NCI-H446 treated with DMSO at 0.1 percent for 48 hours (cell line): ENCODE measurements around the gene SP5.
"Not testable (repeated sequence)": the region's sequence is repeated elsewhere in the genome, so short reads cannot be mapped to it uniquely, and the experiment has no call there.

Source experiments
- DNase-seq: peaks from one replicate; lab custom pipeline; 2025; lab: John Stamatoyannopoulos, UW

SP5 gene

DNA sequence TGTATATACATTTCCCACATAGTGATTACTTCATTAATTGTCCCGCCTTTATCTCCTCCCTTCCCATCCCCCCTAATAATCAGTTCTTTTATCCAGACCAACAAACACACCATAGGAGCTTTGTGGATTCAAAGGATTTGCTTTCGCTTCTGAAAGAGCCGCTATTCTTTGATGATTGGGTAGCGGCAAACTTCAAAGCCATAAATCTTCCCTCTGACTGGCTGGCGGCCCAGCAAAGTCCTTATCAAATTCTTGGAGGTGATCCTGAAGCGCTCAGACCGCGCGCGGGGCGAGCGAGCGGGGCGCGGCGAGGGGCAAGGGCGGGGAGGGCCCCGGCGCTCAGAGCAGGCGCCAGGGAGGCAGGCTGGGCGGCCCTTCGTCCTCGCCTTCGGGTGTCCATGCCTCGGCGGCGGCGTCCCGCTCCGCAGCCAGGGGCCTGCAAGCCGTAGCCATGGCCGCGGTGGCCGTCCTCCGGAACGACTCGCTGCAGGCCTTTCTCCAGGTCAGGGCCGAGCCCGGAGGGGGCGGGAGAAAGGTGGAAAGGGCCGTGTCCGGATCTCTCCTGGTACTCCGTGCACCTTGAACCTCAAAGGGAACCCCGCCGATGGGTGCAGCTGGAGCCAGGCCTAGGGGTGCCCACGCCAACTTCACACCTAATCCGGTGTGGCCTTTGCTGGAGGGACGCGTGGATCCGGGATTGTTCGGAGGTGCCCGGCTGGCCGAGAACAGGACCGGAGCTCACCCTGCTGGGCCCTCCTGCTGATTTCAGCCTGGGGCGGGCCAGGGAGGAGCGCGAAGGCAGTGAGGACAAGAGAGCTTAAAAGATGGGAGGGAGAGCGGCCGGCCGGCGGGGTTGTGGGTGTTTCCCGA, at the start of gene SP5:
Gene SP5 (plus strand): TSS at position 276 of the 870 bp plus-strand sequence. CDS start 176 bp downstream, at position 452.
- DNase-seq, result no peak

DNA sequence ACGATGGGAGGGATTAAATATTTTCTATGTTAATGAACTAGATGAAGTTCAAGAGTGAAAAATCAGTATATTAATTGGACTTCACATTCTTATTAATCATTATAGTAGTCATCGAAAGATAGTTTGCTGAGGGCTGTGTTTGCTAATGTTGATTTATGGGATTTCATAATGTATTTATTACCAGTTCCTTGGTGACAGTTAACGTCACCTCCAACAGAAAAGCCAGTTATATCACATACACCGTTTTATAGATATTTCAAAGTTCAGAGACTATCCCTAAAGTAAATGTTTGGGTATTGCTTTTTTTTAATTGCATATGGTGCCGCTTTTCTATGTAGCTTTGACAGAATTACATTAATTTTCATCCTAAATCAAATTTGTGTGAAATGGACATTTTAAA, 49.4 kb upstream of the SP5 start:
- no peak for DNase-seq

DNA sequence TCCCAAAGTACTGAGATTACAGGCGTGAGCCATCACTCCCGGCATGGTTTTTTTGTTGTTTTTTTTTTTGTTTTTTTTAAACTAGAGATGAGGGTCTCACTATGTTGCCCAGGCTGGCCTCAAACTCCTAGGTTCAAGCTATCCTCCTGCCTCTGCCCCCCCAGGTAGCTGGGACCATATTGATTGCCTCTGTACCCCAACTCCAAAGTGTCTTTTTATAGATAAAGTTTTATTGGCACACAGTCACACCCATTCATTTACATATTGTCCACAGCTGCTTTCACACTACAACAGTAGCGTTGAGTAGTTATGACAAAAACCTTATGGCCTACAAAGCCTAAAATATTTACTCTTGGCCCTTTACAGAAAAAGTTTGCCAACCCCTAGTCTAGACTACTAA, 45.2 kb upstream of the SP5 start:
- no peak for DNase-seq

DNA sequence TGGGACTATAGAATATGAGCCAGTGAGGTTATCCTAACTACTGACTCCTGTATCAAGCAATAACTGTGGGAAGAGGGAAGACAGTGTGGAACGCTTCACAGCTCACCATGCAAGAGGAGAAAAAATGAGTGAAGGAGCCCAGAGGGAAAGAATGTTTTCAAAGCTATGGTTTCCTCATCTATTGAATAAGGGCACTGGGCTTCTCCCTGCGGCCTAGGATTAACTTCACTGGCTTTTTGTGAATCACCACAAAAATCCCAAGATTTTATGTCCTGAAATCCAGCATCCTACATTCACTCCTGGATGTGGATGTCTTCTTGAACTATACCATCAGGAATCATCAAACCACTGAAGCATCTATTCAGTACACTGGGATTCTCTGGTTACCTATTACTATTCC, 44.5 kb upstream of the SP5 start:
- DNase-seq, result no peak

DNA sequence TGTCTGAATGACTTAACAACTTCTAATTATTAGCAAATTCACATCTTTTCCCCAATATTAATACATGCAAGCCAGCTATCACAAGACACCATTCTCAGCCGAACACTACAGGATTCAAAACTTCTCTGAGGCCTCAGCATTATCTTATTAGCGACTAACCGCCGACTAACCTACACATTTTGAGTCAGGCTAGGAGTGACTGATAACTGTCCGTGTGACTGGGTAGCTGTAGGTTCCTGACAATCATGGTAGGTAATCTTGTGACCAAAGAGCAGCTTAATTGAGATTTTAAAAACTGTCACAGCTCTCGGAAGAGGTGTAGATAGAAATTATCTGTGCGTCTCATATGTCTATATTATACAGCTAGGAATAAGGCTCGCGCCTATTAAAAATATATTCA, 44.1 kb upstream of the SP5 start:
- DNase-seq, result no peak

DNA sequence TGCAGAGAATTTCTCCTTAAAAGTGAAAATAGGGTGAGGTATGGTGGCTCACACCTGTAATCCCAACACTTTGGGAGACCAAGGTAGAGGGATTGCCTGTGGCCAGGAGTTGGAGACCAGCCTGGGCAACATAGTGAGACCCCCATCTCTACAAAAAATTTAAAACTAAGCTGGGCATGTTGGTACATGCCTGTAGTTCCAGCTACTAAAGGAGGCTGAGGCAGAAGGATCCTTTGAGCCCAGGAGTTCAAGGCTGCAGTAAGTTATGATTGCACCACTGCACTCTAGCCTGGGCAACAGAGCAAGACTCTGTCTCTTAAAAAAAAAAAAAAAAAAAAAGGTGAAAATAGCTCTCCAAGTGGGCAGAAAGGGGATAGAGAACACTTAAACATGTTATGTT, 40.9 kb upstream of the SP5 start:
- DNase-seq, result not testable (repeated sequence)

DNA sequence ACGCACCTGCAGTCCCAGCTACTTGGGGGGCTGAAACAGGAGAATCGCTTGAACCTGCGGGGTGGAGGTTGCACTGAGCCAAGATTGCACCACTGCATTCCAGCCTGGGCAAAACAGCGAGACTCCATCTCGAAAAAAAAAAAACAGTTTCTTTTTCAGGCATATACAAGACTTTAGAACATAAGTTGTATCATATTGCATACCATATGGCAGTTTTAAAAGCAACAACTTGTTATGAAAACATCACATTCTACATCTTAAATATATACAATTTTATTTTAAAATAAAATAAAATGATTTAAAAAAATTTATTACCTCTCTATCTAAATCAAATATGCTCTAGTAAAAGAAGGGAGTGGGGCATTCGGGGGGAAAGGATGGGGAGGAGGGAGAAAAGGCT, 39.4 kb upstream of the SP5 start:
- DNase-seq, result no peak

DNA sequence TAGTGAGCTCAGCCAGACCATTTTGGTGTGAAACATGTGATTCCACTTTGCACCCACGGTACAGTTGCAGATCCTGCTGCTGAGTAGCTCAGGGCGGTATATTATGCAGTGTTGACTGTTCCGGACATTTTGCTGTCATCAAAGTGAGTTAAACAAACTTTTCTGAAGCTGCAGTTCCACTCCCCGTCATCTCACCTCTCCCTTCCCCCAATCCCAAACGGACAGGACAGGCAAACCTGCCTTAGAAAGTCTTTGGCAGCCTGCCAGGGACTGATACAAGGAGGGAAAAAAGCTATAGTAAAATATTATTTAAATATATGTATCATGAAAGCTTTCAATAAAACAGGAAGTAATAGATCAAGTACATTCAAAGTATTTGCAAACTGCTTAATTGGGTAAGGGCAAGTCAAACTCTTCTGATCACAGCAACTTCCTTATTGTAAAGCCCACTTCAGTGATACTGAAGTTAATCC, 35.5 kb upstream of the SP5 start:
- DNase-seq, result no peak

DNA sequence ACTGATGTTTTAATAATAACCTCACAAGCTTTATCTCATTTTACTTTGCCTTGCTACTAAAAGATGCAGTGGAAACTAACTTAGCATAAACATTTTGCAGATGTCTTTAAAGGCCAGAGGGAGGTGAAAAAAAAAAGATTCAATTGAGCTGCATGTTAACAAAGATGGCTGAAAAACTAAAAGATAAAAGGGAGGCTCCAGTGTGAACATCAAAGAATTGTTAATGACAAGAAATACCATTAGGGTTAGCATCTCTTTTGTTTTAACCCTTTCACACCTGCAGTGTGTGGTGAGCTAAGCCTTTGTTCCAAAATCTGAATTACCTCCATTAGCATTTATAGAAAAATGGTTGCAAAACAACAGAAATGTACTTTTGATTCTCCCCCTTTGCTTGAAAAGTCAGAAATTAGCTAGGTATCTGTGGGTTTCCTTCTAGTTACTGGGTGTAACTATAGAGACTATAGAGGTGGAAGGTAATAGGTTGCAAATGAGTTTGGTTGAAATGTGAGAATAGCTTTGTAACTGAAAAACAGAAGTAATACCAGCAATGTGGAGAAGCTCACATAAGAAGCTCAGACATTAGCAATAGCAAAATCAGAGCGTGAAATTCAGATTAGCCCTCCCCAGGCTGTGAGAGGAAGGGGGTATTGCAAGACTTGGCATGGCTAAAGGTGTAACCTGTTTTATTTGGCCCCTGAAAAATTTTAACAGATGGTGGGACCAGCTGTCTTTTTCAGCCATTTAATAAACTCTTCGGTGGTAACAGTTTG, 34.8 kb upstream of the SP5 start:
- DNase-seq, result peak; percentile 96

DNA sequence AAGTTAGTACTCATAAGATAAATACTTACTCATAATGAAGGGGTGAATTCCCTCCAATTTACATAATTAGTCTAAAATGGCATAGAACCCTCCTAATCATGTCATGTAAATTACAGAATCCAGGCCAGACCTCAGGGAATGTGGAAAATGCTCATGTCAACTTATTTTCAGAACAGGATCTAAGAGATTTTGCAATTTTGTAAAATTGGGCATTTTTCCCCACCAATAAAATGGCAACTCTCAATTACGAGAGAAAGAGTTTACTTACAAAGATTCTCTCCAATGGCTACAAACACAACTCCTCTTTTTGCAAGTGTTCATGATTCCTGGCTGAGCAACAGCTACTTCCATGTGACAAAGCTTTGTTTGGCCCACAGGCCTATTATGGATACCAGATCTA, 33.8 kb upstream of the SP5 start:
- DNase-seq, result peak; percentile 59

DNA sequence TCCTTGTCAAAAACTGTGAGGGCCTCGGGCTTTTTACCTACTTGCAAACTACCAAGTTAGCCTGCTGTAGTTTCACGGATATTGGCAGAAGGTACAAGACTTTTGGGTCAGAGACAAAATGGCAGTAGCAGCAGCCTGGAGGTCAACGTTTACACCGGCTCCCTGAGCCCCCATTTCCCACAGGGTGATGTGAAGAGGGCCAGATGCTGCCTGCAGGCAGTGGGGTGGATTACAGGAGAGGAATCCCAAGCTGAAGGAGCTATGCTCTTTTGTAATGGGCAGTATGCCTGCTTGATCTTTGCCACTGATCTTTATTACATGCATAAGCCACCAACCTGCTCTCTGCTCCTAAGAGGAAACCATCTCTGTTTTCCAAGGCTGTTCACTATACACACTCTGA, 29.5 kb upstream of the SP5 start:
- no peak for DNase-seq

DNA sequence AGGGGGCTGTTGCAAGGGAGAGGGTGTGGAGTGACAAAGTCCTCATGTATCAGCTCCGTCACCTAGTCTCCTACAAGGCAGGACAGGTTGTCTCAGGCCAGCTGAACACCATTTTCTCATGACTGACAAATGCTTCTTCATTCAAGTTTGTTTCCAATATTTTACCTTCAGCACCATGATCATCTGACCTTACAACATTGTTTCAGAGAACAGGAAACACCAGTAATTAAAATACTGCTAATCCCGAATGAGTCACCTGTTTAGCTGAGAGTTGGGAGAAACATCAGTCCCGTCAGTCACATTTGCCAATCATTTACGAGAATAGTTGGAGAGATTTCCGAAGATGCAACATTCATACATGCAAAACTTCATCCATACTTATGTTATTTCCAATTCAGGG, 25.7 kb upstream of the SP5 start:
- DNase-seq, result no peak

DNA sequence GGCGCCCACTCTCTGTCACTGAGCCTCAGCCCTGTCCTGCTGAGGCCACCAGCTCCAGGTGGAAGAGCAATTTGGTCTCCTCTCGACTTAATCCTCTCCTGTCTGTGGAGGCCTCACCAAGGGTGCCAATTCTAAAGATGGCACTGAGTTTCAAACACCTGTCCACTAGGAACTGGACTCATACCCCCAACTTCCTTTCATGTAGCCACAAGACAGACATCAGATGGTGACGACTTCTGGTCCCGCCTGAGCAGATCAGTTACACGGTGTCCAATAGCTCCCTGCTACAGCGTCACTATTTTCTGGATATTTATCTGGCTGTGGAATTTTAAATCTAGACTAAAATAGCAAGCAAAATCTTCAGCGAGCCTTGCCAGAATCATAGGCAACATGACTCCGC, 24.5 kb upstream of the SP5 start:
- DNase-seq, result no peak

DNA sequence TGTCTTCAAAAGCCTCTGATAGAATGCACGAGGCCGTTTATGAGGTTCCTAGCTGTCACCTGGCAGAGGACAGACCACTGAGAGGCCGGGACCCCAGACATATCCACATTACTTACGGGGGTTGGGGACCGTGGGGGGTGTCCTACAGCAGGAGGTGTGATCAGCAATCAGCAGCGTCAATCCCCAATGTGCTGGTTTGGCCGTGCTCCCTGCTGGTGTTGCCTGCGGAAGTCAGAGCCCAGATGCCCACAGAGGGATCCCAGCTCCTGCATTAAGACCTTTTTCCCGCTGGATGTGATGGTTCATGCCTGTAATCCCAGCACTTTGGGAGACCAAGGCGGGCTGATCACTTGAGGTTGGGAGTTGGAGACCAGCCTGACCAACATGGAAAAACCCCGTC, 20.8 kb upstream of the SP5 start:
- no peak for DNase-seq

DNA sequence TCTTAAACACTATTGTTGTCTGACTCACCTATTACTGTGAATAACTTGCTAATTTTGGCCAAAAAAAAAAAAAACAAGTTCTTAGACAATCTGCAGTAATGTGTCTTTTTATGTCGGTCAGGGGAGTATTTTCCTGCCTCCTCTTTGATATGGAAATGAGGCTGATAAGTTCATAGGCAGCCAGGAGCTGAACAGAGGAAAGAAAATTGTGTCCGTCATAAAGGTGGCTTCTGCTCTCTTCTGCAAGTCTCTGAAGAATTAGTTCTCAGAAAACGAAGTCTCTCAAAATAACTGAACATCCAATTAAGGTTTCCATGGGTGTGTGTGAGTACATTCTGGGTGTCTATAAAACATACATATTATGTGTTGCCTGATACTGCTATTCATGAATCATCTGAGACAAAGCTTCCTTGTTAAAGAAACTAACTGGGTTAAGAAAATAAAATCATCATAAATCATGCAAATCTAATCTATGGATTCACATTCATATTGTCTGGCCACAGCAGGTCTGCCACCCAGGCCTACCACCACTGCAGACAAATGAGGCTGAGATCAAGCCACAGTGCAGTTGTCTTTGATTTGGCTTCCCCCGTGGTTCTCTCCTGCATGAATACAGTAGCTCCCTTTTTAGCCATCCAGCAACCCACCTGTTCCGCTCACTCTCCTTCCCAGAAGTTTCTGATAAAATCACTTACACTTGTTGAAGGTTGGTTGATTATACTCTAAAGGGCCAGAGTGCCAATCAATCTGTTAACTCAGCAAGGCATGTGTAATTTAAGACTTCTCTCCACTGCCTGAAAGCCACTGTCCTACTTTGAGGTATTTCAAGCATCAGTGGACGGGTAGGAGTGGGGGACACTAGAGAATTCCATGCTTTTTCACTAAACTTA, 19.4 kb upstream of the SP5 start:
- no peak for DNase-seq

DNA sequence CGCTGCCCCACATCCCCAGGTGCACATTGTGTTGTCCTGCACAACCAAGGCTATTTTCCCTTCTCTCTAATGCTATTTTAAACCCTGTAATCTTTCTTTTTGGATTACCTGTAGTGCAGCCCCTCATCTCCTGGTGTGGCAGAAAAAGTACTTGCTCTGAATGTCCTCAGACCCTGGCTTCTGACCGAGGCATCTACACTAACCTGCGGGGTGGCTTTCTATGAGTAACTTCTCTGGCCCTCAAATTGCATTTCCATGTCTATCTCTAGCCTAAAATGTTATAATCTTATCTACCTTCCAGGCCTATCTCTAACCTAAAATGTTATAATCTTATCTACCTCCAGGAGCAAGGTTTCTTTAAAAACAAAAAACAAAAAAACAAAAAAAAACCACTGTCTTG, 18.2 kb upstream of the SP5 start:
- DNase-seq, result no peak

DNA sequence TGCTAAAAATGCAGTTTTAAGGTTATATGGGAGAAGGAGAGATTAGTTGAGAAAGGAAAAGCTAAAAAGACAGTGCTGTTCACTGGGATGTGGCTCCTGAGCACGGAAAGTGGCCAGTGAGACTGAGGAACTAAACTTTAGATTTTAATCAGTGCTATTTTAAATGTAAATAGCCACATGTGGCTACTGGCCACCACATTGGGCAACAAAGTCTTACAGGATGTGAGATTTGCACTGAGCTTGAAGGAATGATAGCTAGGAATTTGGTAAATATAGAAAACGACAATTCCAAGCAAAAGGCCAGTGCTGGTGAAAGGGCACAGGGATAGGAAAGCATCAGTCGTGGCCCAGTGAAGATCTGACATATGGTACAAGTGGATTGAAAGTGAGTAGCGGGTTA, 14.1 kb upstream of the SP5 start:
- no peak for DNase-seq

DNA sequence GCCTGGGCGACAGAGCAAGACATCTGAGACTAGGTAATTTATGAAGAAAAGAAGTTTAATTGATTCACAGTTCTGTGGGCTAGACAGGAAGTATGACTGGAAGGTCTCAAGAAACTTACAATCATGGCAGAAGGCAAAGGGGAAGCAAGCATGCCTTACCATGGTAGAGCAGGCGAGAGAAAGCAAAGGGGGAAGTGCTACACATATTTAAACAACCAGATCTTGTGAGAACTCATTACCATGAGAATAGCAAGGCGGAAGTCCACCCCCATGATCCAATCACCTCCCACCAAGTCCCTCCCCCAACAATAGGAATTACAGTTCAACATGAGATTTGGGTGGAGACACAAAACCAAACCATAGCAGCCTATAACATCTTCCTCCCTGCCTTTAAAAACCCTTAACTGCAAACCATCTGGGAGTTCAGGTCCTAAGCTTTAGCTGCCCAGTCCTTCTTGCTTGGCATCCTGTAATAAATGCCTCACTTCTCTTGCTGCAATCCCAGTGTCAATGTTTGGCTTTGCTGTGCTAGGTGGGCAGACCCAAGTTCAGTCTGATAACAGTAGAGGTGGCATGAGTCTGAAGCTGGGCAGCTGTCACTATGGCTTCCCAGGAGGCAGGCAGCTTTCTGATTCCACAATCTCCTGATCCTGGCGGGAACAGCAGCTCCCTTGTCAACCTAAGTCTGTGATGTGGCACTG, 11.2 kb upstream of the SP5 start:
- DNase-seq, result no peak

DNA sequence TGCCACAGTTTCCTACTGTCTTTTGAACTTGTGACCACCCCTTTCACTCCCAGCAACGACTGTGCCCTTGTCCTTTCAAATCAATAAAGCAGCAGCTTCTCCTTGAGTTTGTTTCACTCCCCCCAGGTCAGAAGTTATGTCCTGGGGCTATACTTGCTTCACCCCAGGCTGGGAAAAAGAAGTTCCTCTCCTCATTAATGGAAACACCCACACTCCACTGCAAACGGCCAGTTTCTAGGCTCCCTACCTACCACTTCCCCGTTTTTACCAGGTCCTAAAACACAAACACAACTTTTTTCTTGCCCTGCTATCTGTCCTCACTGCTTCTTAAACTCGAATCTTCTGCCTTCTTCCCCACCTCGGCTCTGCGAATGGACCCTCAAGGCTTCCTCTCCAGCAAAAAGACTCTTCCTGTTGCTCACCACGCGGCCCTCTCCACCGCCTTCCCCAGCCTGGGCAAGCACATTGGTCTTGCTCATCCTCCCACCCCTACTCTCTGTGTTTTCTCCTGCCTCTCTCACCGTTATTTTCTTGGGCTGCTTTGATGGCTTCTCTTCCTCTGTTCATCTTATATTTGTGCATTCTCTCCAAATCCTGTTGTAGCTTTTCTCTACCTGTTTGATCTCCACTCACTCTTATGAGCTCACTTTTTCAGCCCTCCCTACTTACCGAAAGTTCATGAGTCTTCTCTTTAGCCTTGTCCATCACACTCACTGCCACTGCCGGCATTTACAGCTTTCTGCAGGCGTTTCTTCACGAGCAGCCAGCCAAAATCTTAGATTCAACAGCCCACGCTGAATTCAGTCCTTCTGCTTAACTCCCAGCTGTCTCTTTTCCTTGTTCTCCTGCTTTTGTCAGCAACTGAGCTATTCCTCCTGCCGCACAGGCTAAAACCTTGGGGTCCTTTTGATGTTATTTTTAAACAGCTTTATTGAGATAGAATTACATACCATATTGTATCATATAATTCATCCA, 7.0 kb upstream of the SP5 start:
- no peak for DNase-seq

DNA sequence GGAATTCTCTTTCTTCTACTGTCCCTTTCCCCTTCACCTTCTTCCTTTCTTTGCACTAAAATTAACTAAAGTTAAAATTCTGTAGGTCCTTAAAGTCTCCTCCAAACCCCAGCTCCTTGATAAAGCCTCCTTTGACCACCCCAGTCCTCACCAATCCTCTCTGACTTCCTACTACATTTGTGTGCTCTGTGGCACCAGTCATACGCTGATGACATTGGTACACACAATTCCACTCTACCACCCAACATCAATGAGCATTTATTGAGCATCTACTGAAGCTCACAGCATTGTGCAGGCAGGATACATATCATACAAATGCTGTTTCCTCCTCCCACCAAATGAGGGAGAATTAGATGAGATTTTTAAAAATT, 4.5 kb upstream of the SP5 start:
- no peak for DNase-seq
